HUES64 (cell line): ENCODE measurements around the gene IGSF10.

Source experiments
- H3K27ac ChIP-seq: 2 replicates; pipeline ENCODE4 v1.7.0; 2013; ENCODE audit warnings: low read depth, low read length, inconsistent platforms
- H3K27me3 ChIP-seq: 2 replicates; pipeline ENCODE4 v1.6.1; 2013; ENCODE audit warnings: mild to moderate bottlenecking, low read length; ENCODE audit not compliant: insufficient read depth
- H3K36me3 ChIP-seq: 2 replicates; pipeline ENCODE4 v1.6.1; 2013; ENCODE audit warnings: mild to moderate bottlenecking, low read length; ENCODE audit not compliant: insufficient read depth
- H3K4me1 ChIP-seq: 2 replicates; pipeline ENCODE4 v1.6.1; 2013; ENCODE audit warnings: mild to moderate bottlenecking, low read length, moderate library complexity; ENCODE audit not compliant: insufficient read depth
- H3K4me3 ChIP-seq: 2 replicates; pipeline ENCODE4 v1.5.1; 2013; ENCODE audit warnings: mild to moderate bottlenecking, low read length, moderate library complexity
- H3K9ac ChIP-seq: 2 replicates; pipeline ENCODE4 v1.6.1; 2013; ENCODE audit warnings: mild to moderate bottlenecking, low read depth, low read length
- H3K9me3 ChIP-seq: 2 replicates; pipeline ENCODE4 v1.6.1; 2013; ENCODE audit warnings: low read depth, low read length; ENCODE audit not compliant: insufficient read depth
- WGBS: fragments of 150-250, 120-280 bp; methylation state at CpG from one replicate; pipeline ENCODE4 v1.1.7; 2013; ENCODE audit warnings: missing lambda C conversion rate; 5-methylcytosine and 5-hydroxymethylcytosine counted together

IGSF10 gene

GRCh38 chr3:151459358-151459757 lies 1.5 kb downstream of the IGSF10 start:
- H3K4me1 ChIP-seq: peaks cover 3% of the 10 kb centered on the region; the same call in 1 of the 2 replicates
- peaks cover 28% of the 10 kb centered on the region; the same call in 1 of the 2 replicates for H3K27me3 ChIP-seq
- no peak overlapping the region for H3K27ac ChIP-seq
- H3K9ac ChIP-seq: no peak overlapping the region
- 84% methylated on average over 3 of the region's 3 CpGs for WGBS
- no peaks in the 10 kb centered on the region for H3K9me3 ChIP-seq
- H3K36me3 ChIP-seq: no peaks in the 10 kb centered on the region
- no peak overlapping the region for H3K4me3 ChIP-seq

- Histone ChIP-seq H3K4me3 (no peak overlapping the region), H3K27ac (no peak overlapping the region), H3K36me3 (no peaks in the 10 kb centered on the region), H3K4me1 (peaks cover 3% of the 10 kb centered on the region; the same call in 1 of the 2 replicates), H3K27me3 (peaks cover 11% of the 10 kb centered on the region; the same call in 1 of the 2 replicates), H3K9ac (no peak overlapping the region), H3K9me3 (no peaks in the 10 kb centered on the region)
- WGBS: 100% methylated on average over 2 of the region's 3 CpGs
Measured at GRCh38 chr3:151456065-151456464, 4.8 kb downstream of the IGSF10 start.

GRCh38 chr3:151452841-151453240 lies 8.0 kb downstream of the IGSF10 start:
- H3K27me3 ChIP-seq: no peaks in the 10 kb centered on the region
- H3K9ac ChIP-seq: no peak overlapping the region
- WGBS: 52% methylated on average over 2 of the region's 2 CpGs
- no peak overlapping the region for H3K4me3 ChIP-seq
- H3K4me1 ChIP-seq: no peaks in the 10 kb centered on the region
- no peaks in the 10 kb centered on the region for H3K9me3 ChIP-seq
- H3K27ac ChIP-seq: no peak overlapping the region
- no peaks in the 10 kb centered on the region for H3K36me3 ChIP-seq

GRCh38 chr3:151452368-151452767 lies 8.5 kb downstream of the IGSF10 start:
- WGBS: 33% methylated on average over 1 of the region's 1 CpG
- Histone ChIP-seq H3K27ac (no peak overlapping the region), H3K4me1 (no peaks in the 10 kb centered on the region), H3K36me3 (no peaks in the 10 kb centered on the region), H3K4me3 (no peak overlapping the region), H3K27me3 (no peaks in the 10 kb centered on the region), H3K9ac (no peak overlapping the region), H3K9me3 (no peaks in the 10 kb centered on the region)

GRCh38 chr3:151446002-151446340 lies 14.9 kb downstream of the IGSF10 start:
- Histone ChIP-seq H3K9ac (no peak overlapping the region), H3K27ac (no peak overlapping the region)
- 88% methylated on average over 3 of the region's 3 CpGs for WGBS

GRCh38 chr3:151445273-151446001 lies 15.4 kb downstream of the IGSF10 start:
- 94% methylated on average over 5 of the region's 5 CpGs for WGBS
- Histone ChIP-seq H3K27ac (no peak overlapping the region), H3K9me3 (no peaks in the 10 kb centered on the region)

More at GRCh38 chr3:151446002-151446340, 14.9 kb downstream of the IGSF10 start:
- H3K4me3 ChIP-seq: no peak overlapping the region
- H3K27me3 ChIP-seq: no peaks in the 10 kb centered on the region
- no peaks in the 10 kb centered on the region for H3K9me3 ChIP-seq
- no peaks in the 10 kb centered on the region for H3K36me3 ChIP-seq
- 0 out of 2 replicates have a peak, but pooled peaks cover 3% of the 10 kb centered on the region for H3K4me1 ChIP-seq

GRCh38 chr3:151443583-151443982 lies 17.3 kb downstream of the IGSF10 start:
- 92% methylated on average over 7 of the region's 7 CpGs for WGBS
- H3K36me3 ChIP-seq: no peaks in the 10 kb centered on the region

More at GRCh38 chr3:151445273-151446001, 15.4 kb downstream of the IGSF10 start:
- no peaks in the 10 kb centered on the region for H3K27me3 ChIP-seq
- no peaks in the 10 kb centered on the region for H3K36me3 ChIP-seq
- no peak overlapping the region for H3K9ac ChIP-seq
- no peak overlapping the region for H3K4me3 ChIP-seq
- H3K4me1 ChIP-seq: 0 out of 2 replicates have a peak, but pooled peaks cover 4% of the 10 kb centered on the region

GRCh38 chr3:151440940-151441339 lies 19.9 kb downstream of the IGSF10 start:
- no peak overlapping the region for H3K4me3 ChIP-seq
- H3K9ac ChIP-seq: no peak overlapping the region
- H3K36me3 ChIP-seq: no peaks in the 10 kb centered on the region
- 0 out of 2 replicates have a peak, but pooled peaks cover 4% of the 10 kb centered on the region for H3K4me1 ChIP-seq
- WGBS: 88% methylated on average over 1 of the region's 1 CpG
- no peak overlapping the region for H3K27ac ChIP-seq
- H3K27me3 ChIP-seq: no peaks in the 10 kb centered on the region
- no peaks in the 10 kb centered on the region for H3K9me3 ChIP-seq

More at GRCh38 chr3:151443583-151443982, 17.3 kb downstream of the IGSF10 start:
- Histone ChIP-seq H3K4me3 (no peak overlapping the region), H3K4me1 (0 out of 2 replicates have a peak, but pooled peaks cover 4% of the 10 kb centered on the region), H3K9me3 (no peaks in the 10 kb centered on the region), H3K27me3 (no peaks in the 10 kb centered on the region), H3K27ac (no peak overlapping the region), H3K9ac (no peak overlapping the region)

GRCh38 chr3:151439652-151440125 lies 21.2 kb downstream of the IGSF10 start:
- WGBS: 74% methylated on average over 3 of the region's 3 CpGs
- H3K4me1 ChIP-seq: peaks cover 11% of the 10 kb centered on the region
- H3K36me3 ChIP-seq: no peaks in the 10 kb centered on the region
- no peak overlapping the region for H3K4me3 ChIP-seq
- H3K27ac ChIP-seq: no peak overlapping the region
- H3K9ac ChIP-seq: no peak overlapping the region
- no peaks in the 10 kb centered on the region for H3K27me3 ChIP-seq
- no peaks in the 10 kb centered on the region for H3K9me3 ChIP-seq

- Histone ChIP-seq H3K9me3 (no peaks in the 10 kb centered on the region), H3K27me3 (no peaks in the 10 kb centered on the region), H3K27ac (no peak overlapping the region), H3K36me3 (peaks cover 2% of the 10 kb centered on the region; the same call in 1 of the 2 replicates), H3K4me1 (peaks cover 15% of the 10 kb centered on the region), H3K4me3 (no peak overlapping the region), H3K9ac (no peak overlapping the region)
- WGBS: 96% methylated on average over 5 of the region's 6 CpGs
Measured at GRCh38 chr3:151437906-151438305, 23.0 kb downstream of the IGSF10 start.

- Histone ChIP-seq H3K9ac (no peak overlapping the region), H3K27ac (no peak overlapping the region), H3K4me1 (peaks cover 15% of the 10 kb centered on the region), H3K4me3 (no peak overlapping the region), H3K27me3 (no peaks in the 10 kb centered on the region), H3K9me3 (no peaks in the 10 kb centered on the region), H3K36me3 (peaks cover 4% of the 10 kb centered on the region; the same call in 1 of the 2 replicates)
- 93% methylated on average over 8 of the region's 8 CpGs for WGBS
Measured at GRCh38 chr3:151436675-151437446, 24.0 kb downstream of the IGSF10 start.
